NCI-H2107 treated with DMSO at 0.1 percent for 48 hours (cell line): ENCODE data around the gene FRK.
"Not testable (repeated sequence)": the region's sequence is repeated elsewhere in the genome, so short reads cannot be mapped to it uniquely, and the experiment has no call there.

Experiments used
- DNase-seq: peaks from one replicate; lab custom pipeline; 2025; ENCODE audit not compliant: unreplicated experiment; lab: John Stamatoyannopoulos, UW

Gene FRK

DNA sequence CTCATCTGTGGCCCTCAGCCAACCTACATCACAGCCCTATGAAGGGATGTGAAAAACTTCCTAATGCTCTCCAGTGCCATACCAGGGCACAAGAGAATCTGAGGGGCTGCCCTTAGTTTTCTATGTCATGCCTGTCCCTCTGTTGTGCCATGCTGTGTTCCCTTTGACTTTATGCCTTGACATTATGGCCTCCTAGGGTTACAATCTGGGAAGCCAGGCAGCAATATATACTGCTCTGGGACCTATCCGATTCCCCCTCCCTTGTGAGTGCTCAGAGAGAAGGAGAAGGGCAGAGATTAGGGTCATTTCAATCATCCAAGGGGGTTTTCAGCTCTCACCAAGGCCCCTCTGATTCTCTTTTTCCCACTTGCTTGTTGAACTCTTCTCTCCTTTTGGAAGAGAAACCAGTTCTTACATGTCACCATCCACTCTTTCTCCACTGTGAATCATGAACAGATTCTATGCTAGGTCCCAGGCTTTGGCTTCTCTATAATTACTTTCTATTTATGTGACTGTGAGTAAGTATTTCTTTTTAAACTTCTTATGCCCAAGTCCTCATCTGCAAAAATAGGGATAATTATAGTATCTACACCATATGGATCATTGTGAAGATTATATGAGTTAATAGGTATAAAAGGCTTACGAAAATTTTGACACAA is 14.2 kb upstream of the FRK start:
- DNase-seq, result no peak

DNA sequence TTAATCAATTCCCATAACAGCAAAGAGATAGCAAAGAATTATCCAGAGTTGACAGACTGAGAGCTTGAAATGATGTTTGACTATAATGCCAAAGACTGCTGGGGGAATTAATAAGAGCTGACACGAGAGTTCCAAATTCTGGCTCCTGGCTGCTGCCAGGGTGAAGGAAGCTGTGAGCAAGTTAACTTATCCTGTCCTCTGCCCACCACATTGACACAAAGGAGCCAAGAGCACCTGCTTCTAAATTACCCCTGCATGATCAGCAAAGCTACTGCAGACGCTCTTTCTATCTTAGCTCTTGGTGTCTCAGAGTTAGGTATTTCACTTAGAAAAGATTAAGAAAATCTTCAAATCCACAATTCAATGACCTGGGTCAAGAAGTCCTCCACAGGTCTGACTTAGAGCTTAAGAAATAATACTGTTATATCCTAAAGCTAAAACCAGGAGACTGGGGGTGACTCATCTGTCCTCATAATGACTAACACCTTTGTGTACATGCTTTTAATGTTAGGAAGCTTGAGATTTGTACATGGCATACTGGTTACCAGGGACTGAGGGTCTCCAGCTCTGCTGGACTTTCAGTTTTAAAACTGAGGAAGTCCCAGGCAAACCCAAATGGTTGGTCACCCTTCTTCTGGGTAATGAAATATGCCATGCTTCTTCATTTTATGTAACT is 13.2 kb upstream of the FRK start:
- DNase-seq, result no peak

GRCh38 chr6:116072368-116072767 is 11.7 kb upstream of the FRK start:
- no peak for DNase-seq

DNA sequence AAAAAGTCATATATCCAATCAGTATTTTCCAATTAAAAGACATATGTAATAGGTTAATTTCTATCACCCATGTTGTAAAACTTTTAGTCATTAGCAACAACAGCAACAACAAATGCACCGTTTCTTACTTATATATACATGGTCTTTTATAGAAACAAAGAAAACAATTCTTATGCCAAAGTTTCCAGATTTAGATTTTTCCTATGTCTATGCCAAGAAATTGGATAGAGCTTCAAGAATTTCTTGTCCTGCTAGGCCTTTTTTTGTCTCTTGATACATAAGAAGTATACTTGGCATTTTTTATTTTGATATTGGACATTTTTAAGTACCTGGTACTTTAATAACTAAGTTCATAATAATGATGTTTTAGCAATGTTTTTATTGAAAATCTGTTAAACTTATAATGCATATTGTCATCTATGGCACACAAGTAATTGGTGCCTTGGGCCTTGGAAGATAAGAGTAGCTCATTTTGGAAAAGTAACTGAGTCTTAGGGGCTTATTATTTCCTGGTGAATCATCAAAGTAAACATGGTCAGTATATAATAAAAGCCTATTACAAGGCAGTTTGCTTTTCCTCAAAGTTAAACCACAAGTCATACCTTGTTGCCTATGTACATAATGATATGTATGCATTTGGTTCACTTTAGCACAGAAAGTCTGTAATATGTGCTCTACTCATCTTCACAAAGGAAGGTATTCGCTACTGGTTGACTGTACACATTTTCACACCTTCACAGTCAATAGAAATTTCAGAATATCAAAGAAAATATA is 10.1 kb upstream of the FRK start:
- no peak for DNase-seq

- DNase-seq, result no peak
These were observed 9.4 kb upstream of the FRK start for GRCh38 chr6:116070101-116070500.

DNA sequence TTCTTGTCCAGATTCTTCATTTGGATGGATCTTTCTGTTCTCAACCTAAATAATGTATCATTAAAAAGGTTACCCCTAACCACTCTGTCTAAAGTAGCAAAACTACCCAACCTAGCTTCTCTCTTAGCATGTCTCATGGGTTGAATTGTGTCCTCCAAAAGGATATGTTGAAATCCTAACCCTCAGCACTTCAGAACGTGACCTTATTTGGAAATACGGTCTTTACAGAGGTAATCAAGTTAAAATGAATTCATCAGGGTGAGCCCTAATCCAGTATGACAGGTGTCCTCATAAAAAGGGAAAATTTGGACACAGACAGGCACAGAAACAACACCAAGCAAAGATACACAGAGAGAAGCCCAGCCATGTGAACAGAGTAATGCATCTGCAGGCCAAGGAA is 6.1 kb upstream of the FRK start:
- DNase-seq, result no peak

GRCh38 chr6:116064666-116065065 is 4.0 kb upstream of the FRK start:
- no peak for DNase-seq

- no peak for DNase-seq
These were observed 1.8 kb upstream of the FRK start for GRCh38 chr6:116062496-116062895.

- peak; percentile 15 for DNase-seq
These were observed 749 bp downstream of the FRK start for GRCh38 chr6:116059713-116060571.

DNA sequence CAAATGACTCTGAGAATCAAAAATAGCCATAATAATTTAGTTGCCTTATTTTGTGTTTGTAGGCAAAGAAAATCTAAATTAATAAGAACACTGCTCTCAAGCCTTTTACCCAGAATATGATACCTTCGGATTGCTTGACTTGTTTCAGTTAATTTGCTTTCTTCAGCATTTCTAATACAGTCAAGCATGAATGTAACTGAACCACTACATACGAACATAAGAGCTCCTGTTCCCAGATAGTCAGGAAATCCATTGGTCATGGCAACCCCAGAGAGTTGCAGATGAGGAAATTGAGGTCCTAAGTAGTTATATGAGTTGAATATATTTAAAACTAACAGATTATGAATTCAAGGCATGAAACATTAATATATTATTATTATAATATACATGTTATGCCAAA is 2.9 kb downstream of the FRK start:
- no peak for DNase-seq

- no peak for DNase-seq
These were observed 5.2 kb downstream of the FRK start for GRCh38 chr6:116055513-116055912.

GRCh38 chr6:116051244-116051643 is 9.4 kb downstream of the FRK start:
- DNase-seq, result no peak

DNA sequence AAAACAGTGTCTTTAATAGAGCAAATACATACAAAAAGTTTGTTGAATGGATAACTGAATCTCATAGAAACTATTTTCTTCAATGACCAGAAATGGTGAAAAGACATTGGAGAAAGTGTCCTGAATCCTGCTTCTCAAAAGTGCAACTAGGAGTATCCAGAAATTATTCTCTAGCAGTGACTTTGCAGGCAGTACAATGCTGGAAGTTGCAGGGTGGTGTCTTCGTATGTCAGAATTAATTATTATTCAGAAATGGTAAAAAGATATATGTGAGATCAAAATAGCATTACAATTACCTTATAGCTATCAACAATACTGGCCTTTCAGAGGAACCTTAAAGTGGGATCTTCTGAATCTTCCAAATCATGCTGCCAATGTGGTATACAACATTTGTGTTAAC is 10.0 kb downstream of the FRK start:
- DNase-seq, result no peak

GRCh38 chr6:116049321-116049720 is 11.4 kb downstream of the FRK start:
- no peak for DNase-seq

DNA sequence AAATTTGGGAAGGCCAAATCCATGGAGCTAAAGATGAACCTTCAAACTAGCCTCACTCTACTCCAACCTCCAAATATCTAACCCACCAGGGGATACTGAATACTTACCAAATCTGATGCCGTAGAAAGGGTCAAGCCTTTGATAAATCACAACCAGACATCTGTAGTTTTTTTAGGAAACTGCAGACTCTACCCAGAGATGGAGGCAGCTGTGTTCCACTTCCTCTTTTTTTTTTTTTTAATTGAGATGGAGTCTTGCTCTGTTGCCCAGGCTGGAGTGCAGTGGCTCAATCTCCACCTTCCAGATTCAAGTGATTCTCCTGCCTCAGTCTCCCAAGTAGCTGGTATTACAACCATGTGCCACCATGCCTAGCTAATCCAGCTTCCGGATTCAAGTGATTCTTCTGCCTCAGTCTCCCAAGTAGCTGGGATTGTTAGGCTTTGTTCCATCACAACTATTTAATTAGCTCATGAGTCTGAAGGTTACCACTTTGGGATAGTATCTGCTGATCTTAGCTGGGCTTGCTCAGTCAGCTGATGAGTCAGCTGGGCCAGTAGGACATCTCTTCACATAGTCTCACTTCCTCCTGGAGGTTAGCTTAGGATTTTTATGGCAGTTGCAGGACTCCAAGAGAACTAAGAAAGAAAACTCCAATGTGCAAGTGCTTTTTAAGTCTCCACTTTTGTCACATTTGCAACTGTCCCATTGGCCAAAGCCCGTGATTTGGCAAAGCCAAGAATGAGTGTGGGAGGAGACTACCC is 13.3 kb downstream of the FRK start:
- no peak for DNase-seq

DNA sequence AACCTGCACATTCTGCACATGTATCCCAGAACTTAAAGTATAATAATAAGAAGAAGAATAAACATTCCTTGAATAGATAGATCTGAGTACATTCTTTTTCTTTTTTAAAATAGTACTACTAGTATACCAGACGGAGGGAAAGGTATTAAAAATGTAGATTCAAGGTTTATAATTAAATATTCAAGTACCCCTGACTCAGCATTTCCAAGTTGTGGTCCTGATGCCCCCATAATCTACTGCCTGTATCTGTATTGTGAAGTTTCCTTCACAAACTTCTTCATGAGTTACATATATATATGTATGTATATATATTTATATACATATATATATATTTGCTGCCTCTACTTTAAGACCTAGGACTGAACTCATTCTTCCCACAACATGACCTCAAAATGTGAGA is 14.0 kb downstream of the FRK start:
- no peak for DNase-seq

- not testable (repeated sequence) for DNase-seq
These were observed 14.4 kb downstream of the FRK start for GRCh38 chr6:116046272-116046671.

DNA sequence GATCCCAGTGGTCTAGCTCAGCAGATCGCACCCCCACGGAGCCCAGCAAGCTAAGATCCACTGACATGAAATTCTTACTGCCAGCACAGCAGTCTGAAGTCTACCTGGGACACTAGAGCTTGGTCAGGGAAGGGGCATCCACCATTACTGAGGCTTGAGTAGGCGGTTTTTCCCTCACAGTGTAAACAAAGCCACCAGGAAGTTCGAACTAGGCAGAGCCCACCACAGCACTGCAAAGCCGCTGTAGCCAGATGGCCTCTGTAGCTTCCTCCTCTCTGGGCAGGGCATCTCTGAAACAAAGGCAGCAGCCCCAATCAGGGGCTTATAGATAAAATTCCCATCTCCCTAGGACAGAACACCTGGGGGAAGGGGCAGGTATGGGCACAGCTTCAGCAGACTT is 18.8 kb downstream of the FRK start:
- DNase-seq, result no peak

DNA sequence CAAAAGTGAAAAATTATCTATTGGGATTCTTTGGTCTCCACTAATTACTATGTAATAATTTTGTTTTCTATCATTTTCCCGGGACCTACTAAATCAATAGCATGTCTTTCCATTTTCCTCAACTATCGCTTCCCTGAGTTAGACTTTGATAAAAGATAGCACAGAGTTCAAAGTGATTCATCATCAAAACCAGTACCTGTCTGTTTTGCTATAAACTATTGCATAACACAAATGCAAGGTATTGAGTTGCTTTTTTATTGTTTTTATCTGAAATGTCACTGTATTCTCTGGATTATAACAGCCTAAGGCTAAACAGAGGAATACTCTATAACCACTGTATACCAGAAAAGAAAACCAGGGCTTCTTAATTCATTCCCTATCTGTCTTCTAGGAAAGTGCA is 19.7 kb downstream of the FRK start:
- no peak for DNase-seq

GRCh38 chr6:116036885-116037284 is 23.8 kb downstream of the FRK start:
- no peak for DNase-seq
